HepG2 (cell line): ENCODE data around the gene UST. TPM values are rescaled to one million over a fixed set of nuclear protein-coding genes. Genes with fewer than 3 reads are reported as not detected.

Experiments used
- ATF1 ChIP-seq: IDR thresholded peaks from 2 replicates; pipeline ENCODE4 v1.6.1; 2016; ENCODE audit warnings: mild to moderate bottlenecking, control low read depth
- ATF7-NPFF ChIP-seq: sonication (generic); formaldehyde crosslinking; IDR thresholded peaks from 2 replicates; pipeline ENCODE4 v1.8.1; 2023; ENCODE audit warnings: mild to moderate bottlenecking, low read depth, missing genetic modification reagents, moderate library complexity
- CEBPB ChIP-seq: IDR thresholded peaks from 2 replicates; pipeline ENCODE4 v1.6.1; 2011; ENCODE audit warnings: low read depth, low read length, improper control_type of control experiment, borderline replicate concordance
- GPN1 ChIP-seq: sonication (generic); formaldehyde crosslinking; IDR thresholded peaks from 2 replicates; pipeline ENCODE4 v1.5.1; 2020; ENCODE audit warnings: missing genetic modification reagents, borderline replicate concordance
- HCFC1 ChIP-seq: fragments of 150-350 bp; IDR thresholded peaks from 2 replicates; pipeline ENCODE4 v1.6.1; 2014; ENCODE audit warnings: low read depth, low read length
- KDM4B ChIP-seq: sonication (generic); formaldehyde crosslinking; IDR thresholded peaks from 2 replicates; pipeline ENCODE4 v1.4.0; 2020; ENCODE audit warnings: missing genetic modification reagents
- KLF15 ChIP-seq: sonication (generic); formaldehyde crosslinking; IDR thresholded peaks from 2 replicates; pipeline ENCODE4 v1.8.1; 2023; ENCODE audit warnings: borderline replicate concordance, mild to moderate bottlenecking, inconsistent platforms, missing genetic modification reagents, mixed read lengths
- NBN ChIP-seq: fragments of 450-650 bp; conservative IDR thresholded peaks from 2 replicates; pipeline ENCODE4 v1.6.1; 2017
- NFATC3 ChIP-seq: sonication (generic); formaldehyde crosslinking; IDR thresholded peaks from 2 replicates; pipeline ENCODE4 v1.5.1; 2020; ENCODE audit warnings: mild to moderate bottlenecking, missing genetic modification reagents
- SRY ChIP-seq: sonication (generic); formaldehyde crosslinking; IDR thresholded peaks from 2 replicates; pipeline ENCODE4 v1.8.0; 2022; ENCODE audit warnings: mild to moderate bottlenecking, missing genetic modification reagents
- TCF7L2 ChIP-seq: IDR thresholded peaks from 2 replicates; pipeline ENCODE4 v1.6.1; 2011; ENCODE audit warnings: mild to moderate bottlenecking, low read depth, low read length, moderate library complexity
- ZGPAT ChIP-seq: IDR thresholded peaks from 2 replicates; pipeline ENCODE4 v1.6.1; 2016; ENCODE audit warnings: mild to moderate bottlenecking
- ZNF556 ChIP-seq: sonication (generic); formaldehyde crosslinking; IDR thresholded peaks from 2 replicates; pipeline ENCODE4 v1.4.0; 2020; ENCODE audit warnings: mild to moderate bottlenecking, missing genetic modification reagents, borderline replicate concordance
- ZNF562 ChIP-seq: sonication (generic); formaldehyde crosslinking; IDR thresholded peaks from 2 replicates; pipeline ENCODE4 v1.8.0; 2022; ENCODE audit warnings: missing genetic modification reagents, borderline replicate concordance
- ZUFSP ChIP-seq: sonication (generic); formaldehyde crosslinking; IDR thresholded peaks from 2 replicates; pipeline ENCODE4 v1.9.0; 2021; ENCODE audit warnings: missing genetic modification reagents, mild to moderate bottlenecking, borderline replicate concordance
- polyA plus RNA-seq, 8 experiments: library from polyadenylated mRNA; depleted of rRNA in 3 of 8; stranded (reverse) in 7 of 8; unstranded in 1 of 8; fragments of >200 nt; fragmentation: Illumina TruSeq in 4 of 8; extraction: Trizol in 4 of 8; gene quantifications; 2 replicates each; pipeline versions ENCODE4 v1.2.1 to v1.2.3, GENCODE V29; 2011 to 2016; ENCODE audit warnings: low read depth in 4 of 8, missing spikeins in 1 of 8, mixed read lengths in 1 of 8; ENCODE audit not compliant: insufficient read depth in 1 of 8
- total RNA-seq, 5 experiments: library from RNA; depleted of rRNA; stranded (reverse); fragments of >200 nt; fragmentation: Illumina TruSeq; extraction: Trizol; gene quantifications; 2 replicates each; pipeline ENCODE4 v1.2.3, GENCODE V29; 2016; ENCODE audit warnings: low read depth in 1 of 5
- TF ChIP-seq, protein P1 (sequence below): sonication (generic); formaldehyde crosslinking; IDR thresholded peaks from 2 replicates; pipeline ENCODE4 v1.4.0; 2020; ENCODE audit warnings: missing genetic modification reagents
- TF ChIP-seq, protein P2 (sequence below): sonication (generic); formaldehyde crosslinking; IDR thresholded peaks from 2 replicates; pipeline ENCODE4 v1.5.0; 2020; ENCODE audit warnings: mild to moderate bottlenecking, missing genetic modification reagents, moderate library complexity
- TF ChIP-seq, protein P3 (sequence below): sonication (generic); formaldehyde crosslinking; conservative IDR thresholded peaks from 2 replicates; pipeline ENCODE4 v1.8.0; 2022; ENCODE audit warnings: mild to moderate bottlenecking, moderate library complexity, missing genetic modification reagents
- TF ChIP-seq, protein P4 (sequence below): sonication (generic); formaldehyde crosslinking; IDR thresholded peaks from 2 replicates; pipeline ENCODE4 v1.5.0; 2020; ENCODE audit warnings: missing genetic modification reagents

UST gene
- total and polyA plus RNA-seq, 2 of the 13 experiments (the other 11 are each of a cell fraction or from before 2014, with no cell fraction given) = 0.27 TPM; not detected in 1

- TF ChIP-seq, protein P1, sequence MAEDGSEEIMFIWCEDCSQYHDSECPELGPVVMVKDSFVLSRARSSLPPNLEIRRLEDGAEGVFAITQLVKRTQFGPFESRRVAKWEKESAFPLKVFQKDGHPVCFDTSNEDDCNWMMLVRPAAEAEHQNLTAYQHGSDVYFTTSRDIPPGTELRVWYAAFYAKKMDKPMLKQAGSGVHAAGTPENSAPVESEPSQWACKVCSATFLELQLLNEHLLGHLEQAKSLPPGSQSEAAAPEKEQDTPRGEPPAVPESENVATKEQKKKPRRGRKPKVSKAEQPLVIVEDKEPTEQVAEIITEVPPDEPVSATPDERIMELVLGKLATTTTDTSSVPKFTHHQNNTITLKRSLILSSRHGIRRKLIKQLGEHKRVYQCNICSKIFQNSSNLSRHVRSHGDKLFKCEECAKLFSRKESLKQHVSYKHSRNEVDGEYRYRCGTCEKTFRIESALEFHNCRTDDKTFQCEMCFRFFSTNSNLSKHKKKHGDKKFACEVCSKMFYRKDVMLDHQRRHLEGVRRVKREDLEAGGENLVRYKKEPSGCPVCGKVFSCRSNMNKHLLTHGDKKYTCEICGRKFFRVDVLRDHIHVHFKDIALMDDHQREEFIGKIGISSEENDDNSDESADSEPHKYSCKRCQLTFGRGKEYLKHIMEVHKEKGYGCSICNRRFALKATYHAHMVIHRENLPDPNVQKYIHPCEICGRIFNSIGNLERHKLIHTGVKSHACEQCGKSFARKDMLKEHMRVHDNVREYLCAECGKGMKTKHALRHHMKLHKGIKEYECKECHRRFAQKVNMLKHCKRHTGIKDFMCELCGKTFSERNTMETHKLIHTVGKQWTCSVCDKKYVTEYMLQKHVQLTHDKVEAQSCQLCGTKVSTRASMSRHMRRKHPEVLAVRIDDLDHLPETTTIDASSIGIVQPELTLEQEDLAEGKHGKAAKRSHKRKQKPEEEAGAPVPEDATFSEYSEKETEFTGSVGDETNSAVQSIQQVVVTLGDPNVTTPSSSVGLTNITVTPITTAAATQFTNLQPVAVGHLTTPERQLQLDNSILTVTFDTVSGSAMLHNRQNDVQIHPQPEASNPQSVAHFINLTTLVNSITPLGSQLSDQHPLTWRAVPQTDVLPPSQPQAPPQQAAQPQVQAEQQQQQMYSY = no peak
- TF ChIP-seq SRY (no peak), KLF15 (no peak), KDM4B (no peak), ATF7-NPFF (no peak), ATF1 (CRISPR knock-in tag) (peak; percentile 44; the same call in 1 of the 2 replicates), CEBPB (no peak; the same call in 1 of the 2 replicates), ZNF562 (no peak), NBN (no peak), HCFC1 (no peak), TCF7L2 (peak; percentile 82; the same call in 1 of the 2 replicates), NFATC3 (CRISPR knock-in tag) (no peak), GPN1 (CRISPR knock-in tag) (no peak), ZUFSP (CRISPR knock-in tag) (no peak), ZGPAT (CRISPR knock-in tag) (peak; percentile 69), ZNF556 (CRISPR knock-in tag) (0 out of 2 replicates have a peak, but pooled peaks have one; percentile 49)
- TF ChIP-seq, protein P2, sequence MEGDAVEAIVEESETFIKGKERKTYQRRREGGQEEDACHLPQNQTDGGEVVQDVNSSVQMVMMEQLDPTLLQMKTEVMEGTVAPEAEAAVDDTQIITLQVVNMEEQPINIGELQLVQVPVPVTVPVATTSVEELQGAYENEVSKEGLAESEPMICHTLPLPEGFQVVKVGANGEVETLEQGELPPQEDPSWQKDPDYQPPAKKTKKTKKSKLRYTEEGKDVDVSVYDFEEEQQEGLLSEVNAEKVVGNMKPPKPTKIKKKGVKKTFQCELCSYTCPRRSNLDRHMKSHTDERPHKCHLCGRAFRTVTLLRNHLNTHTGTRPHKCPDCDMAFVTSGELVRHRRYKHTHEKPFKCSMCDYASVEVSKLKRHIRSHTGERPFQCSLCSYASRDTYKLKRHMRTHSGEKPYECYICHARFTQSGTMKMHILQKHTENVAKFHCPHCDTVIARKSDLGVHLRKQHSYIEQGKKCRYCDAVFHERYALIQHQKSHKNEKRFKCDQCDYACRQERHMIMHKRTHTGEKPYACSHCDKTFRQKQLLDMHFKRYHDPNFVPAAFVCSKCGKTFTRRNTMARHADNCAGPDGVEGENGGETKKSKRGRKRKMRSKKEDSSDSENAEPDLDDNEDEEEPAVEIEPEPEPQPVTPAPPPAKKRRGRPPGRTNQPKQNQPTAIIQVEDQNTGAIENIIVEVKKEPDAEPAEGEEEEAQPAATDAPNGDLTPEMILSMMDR = no peak
- TF ChIP-seq, protein P3, sequence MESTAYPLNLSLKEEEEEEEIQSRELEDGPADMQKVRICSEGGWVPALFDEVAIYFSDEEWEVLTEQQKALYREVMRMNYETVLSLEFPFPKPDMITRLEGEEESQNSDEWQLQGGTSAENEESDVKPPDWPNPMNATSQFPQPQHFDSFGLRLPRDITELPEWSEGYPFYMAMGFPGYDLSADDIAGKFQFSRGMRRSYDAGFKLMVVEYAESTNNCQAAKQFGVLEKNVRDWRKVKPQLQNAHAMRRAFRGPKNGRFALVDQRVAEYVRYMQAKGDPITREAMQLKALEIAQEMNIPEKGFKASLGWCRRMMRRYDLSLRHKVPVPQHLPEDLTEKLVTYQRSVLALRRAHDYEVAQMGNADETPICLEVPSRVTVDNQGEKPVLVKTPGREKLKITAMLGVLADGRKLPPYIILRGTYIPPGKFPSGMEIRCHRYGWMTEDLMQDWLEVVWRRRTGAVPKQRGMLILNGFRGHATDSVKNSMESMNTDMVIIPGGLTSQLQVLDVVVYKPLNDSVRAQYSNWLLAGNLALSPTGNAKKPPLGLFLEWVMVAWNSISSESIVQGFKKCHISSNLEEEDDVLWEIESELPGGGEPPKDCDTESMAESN (CRISPR knock-in tag) = 0 out of 2 replicates have a peak, but pooled peaks have one; percentile 52
- TF ChIP-seq, protein P4, sequence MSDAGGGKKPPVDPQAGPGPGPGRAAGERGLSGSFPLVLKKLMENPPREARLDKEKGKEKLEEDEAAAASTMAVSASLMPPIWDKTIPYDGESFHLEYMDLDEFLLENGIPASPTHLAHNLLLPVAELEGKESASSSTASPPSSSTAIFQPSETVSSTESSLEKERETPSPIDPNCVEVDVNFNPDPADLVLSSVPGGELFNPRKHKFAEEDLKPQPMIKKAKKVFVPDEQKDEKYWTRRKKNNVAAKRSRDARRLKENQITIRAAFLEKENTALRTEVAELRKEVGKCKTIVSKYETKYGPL (CRISPR knock-in tag) = no peak
Measured at GRCh38 chr6:149074832-149075258, 328.0 kb downstream of the UST start (continued).
